Measurements from ENCODE around the gene ZNF70.

The ZNF70 gene

DNA sequence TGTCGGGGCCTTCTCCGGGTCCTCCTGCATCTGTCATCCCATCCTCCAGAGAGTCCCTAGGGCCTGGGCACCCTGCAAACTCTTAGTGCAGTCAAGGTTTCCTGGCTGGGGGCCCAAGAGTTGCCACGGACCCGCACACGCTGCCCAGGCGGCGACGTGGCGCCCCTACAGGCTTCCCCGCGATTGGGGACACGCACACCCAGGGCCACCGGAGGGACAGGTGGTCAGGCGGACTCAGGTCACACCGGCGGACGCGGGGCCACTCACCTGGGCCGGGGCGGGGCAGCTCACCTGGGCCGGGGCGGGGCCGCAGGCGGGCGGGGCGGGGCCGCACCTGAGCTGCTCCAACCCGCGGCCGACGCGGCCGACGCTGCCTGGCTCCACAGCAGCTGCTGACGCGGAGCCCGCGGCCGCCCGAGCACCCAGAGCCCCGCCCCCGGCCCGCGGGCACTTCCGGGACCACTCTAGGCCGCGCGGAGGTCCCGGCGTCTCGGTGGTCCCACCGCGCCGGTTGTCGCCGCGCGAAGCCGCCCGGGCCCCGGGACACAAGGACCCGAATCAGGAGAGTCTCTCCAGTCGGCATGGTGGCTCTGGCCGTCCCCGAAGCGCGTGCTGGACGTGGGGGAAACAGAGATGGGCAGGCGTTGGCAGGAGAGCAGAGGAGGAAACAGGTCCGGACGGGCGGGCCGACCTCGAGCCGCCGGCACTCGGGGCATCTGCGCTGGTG lies at the start of gene ZNF70:
Gene ZNF70 (minus strand): TSS at position 399 of the 727 bp plus-strand sequence. CDS start 5,972 bp downstream, outside the sequence.
- DNase-seq (ENCODE audit: low read depth) = peak; percentile 80

DNA sequence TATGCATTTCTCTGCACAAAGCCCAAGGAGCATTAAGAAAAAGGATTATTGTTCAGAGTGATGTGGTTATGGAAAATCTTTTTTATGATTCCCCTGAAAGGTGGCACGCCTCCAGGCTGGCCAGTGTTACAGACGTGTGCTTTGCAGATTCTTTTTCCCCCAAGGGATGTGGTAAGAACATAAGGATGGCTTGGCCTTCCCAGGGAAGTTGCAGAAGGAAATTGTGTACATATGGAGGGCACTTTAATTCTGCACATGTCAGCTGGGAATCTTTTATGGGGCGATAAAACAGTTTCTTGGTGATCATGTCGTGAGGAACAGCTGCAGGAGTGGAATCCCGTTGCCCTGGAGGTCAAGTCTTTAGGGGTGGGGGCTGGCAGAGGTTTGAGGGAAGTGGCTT lies 45.5 kb upstream of the ZNF70 start:
- DNase-seq (ENCODE audit: low read depth) = no peak

DNA sequence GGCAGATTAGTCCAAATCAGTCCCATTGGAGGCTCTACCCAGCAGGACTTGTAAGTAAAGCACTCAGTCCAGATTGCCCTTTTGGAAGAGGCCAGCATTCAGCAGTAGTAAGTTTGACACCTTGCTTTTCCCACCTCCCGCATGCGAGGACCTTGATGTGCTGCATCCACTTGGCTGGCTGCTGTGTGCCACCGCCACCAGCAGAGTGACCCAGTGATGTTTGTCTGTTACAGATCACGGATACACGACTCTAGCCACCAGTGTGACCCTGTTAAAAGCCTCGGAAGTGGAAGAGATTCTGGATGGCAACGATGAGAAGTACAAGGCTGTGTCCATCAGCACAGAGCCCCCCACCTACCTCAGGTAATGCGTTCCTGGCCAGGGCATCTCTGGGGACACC lies 42.4 kb upstream of the ZNF70 start:
- no peak for DNase-seq (ENCODE audit: low read depth)

DNA sequence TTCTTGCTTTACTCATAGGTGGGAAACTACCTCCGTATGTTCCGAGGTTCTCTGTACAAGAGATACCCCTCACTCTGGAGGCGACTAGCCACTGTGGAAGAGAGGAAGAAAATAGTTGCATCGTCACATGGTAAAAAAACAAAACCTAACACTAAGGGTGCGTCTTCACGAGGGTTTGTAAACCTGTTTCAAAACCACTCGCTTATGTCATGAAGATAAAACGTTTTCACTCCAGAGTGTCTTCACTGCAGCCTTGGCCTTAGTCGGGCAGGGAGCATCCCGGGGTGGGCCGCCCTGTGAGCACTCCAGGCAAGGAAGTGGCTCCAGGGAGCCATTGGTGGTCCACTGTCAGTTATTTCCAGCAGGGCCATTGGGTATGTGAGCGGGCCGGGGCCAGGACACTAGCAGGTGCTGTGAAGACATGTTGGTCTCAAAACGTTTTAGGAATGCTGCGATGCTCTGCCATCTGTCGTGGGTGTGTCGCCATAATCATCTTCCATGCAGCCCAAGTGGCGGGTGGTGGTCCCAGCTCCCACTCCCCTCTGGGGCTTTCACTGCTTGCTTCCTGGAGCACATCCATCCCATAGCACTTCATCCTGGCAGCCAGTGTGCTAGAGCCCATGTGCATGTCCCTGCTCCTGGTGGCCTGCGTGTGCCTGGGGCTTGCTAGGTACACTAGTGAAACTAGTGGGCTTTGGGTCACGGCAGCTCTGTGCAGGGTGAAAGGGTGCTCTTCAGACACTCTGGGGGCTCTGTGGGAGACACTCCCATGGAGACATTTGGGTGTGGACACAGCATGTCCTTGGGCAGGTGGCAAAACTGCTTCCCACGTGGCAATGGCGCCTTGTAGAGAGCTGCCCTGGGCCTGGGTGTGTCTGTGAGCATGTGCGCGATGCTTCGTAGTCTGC lies 41.1 kb upstream of the ZNF70 start:
- no peak for DNase-seq (ENCODE audit: low read depth)

DNA sequence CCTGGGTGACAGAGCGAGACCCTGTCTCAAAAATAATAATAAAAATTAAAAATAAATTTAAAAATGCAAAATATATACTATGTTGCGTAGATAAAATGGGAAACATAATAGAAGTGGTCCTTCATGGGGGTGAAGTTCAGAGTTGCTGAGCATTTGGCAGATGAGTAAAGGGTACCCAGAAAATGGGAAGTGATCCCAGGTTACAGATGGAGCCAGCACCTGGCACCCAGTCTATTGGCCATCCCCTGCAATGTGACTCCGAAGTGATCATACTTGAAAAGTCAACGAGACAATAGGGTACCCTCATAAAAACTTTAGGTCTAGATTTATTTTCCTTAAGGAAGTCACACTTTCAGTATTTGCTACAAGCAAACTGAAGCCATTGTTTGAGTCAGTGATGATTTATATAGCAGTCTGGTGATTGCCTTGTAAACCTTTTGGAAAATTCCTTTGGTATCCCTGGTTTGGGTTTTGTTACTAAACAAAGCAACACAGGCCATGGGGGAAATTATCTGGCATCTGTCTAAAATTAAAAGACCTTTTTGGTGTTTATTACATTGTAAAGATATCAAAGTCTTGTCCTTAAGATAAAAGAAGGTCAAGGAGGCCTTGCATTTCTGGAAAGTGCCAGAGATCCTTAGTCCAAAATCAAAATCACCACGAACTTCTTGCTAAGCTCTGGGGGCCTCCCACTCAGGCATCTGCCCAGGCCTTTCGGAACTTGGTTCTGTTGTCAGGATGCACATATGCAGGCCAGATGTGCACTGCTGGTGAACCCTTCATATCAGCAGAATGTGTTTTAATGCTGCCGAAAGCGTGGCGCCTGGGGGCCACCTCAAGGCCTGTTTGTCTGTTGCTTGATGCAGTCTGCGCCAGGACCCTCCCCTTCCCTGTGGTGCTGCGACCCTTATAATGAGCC lies 40.2 kb upstream of the ZNF70 start:
- no peak for DNase-seq (ENCODE audit: low read depth)

DNA sequence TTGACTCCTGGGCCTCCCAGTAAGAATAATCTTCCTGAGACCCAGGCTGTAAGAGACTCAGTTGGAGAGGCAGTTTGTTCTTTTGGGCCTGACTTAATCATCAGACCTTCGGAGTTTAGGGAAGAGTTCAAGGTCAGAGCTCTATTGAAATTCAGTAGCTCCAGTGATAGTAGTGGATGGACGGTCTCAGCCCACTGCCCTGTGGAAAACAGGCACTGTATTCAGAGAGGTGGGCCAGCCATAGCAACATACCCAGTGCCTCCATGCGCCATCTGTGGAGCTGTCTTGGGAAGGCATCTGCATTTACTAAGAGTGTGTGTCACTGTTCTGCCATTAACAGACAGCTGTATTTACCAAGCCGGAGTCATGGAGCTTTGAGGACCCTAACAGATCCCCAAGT lies 38.7 kb upstream of the ZNF70 start:
- no peak for DNase-seq (ENCODE audit: low read depth)

DNA sequence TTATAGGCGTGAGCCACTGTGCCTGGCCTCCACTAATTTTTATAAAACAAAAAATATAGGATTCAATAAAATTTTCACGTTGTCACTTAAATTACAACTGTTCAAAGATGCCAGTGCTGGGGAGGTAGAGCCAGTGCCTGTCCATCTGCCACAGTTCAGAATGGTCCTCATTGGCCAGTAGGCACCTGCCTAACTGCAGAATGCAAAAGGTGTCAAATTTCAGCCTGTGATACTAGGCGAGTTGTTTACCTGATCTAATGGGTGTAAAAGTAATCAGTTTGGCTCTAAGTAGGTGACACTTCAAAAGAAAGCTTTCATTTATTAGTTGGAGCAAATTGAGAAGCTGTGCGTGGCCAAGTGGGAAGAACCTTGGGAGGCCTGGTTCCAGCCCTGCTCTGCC lies 38.2 kb upstream of the ZNF70 start:
- no peak for DNase-seq (ENCODE audit: low read depth)

DNA sequence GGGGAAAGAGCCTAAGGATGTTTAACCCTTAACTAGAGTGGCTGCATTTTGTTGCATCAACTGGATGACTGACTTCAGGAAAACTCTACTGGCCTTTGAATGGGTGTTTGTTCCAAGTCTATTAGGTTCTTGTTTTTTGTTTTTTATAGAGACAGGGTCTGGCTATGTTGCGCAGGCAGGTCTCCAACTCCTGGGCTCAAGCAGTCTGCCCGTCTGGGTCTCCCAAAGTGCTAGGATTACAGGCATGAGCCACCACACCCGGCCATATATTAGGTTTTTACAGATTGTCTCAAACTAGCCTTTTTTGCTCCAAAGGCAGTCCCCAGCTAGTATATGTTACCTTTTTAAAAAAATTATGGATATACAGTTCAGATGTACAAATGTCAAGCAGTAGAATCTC lies 37.0 kb upstream of the ZNF70 start:
- DNase-seq (ENCODE audit: low read depth) = no peak

DNA sequence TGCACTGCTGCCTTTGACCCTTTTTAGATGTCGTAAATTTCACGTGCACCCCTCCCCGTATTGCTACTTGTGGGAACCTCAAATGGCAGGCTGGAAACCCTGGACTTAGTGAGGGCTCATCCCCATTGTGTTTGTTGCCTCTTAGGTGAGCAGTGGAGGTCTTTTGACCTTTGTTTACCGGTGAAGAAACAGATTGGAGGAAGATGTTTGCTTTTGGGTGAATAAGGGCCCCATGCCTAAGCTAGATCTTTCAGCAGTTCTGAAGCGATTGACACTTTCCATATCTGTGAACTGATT lies 36.6 kb upstream of the ZNF70 start:
- no peak for DNase-seq (ENCODE audit: low read depth)

DNA sequence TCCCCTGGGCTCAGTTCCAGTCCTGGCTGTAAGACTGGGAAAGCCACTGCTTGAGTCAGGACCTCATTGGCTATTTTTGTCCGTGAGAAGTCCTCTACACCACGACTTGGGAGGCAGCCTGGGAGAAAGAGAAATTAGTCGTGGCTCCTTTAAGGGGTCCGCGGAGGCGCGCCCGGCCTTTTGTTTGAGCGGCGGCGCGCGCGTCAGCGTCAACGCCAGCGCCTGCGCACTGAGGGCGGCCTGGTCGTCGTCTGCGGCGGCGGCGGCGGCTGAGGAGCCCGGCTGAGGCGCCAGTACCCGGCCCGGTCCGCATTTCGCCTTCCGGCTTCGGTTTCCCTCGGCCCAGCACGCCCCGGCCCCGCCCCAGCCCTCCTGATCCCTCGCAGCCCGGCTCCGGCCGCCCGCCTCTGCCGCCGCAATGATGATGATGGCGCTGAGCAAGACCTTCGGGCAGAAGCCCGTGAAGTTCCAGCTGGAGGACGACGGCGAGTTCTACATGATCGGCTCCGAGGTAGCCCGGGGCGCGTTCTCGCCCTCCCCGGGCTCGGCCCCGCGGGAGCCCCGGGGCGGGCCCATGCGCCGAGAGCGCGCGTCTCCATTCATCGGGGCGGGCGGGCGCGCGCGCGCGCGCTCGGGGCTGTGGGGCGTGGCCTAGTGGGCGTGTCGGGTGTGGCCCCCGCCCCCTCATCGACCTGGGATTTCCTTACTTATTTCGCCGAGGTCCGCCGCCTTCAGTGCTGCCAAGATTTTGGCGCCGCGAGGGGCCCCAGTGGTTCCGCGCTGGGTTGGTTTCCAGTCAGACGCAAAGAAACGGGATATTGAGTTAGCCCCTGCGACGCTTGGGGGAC lies 36.1 kb upstream of the ZNF70 start, which contains the start of gene SMARCB1:
Gene SMARCB1 (plus strand): TSS at position 215 of the 848 bp plus-strand sequence. CDS start 204 bp downstream, at position 419.
- DNase-seq (ENCODE audit: low read depth) = peak; percentile 82

DNA sequence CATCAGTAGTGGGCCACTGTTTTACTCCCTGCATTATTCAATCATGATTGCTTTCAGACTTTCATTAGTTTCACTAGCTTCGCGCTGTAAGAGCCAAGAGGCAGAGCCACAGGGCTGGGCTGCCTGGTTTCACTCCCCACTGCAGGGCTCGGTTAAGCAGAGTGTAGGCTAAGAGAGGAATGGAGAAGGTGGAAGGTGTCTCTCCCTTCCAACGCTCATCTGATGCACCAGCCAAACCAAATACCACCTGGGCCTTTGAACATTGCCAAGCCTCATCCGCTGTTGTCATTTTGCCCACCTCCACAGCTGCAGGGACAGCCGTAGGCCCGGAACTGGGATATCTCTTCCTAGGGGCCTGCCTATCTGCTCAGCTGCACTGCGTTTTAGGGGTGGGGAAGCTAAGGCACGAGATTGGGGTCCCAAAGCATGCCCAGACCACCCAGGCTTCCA lies 35.4 kb upstream of the ZNF70 start:
- DNase-seq (ENCODE audit: low read depth) = no peak

DNA sequence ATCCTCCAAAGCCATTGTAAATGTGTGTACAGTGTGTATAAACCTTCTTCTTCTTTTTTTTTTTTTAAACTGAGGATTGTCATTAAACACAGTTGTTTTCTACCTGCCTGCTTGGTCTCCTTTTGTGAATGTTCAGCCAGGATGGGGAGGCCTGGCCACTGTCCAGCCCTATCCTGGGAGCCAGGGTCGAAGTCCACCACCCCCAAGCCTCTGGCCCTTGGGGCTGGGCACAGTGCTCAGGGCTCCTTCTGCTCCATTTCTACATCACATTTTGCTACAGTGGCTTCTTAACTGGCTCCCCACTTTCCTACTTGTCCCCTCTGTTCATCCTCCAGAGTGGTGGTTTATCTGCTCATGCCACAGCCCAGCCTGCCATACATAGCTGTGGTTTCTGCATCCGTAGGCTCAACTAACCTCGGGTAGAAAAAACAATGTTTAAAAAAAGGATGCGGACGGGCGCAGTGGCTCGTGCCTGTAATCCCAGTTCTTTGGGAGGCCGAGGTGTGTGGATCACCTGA lies 33.4 kb upstream of the ZNF70 start:
- DNase-seq (ENCODE audit: low read depth) = no peak

DNA sequence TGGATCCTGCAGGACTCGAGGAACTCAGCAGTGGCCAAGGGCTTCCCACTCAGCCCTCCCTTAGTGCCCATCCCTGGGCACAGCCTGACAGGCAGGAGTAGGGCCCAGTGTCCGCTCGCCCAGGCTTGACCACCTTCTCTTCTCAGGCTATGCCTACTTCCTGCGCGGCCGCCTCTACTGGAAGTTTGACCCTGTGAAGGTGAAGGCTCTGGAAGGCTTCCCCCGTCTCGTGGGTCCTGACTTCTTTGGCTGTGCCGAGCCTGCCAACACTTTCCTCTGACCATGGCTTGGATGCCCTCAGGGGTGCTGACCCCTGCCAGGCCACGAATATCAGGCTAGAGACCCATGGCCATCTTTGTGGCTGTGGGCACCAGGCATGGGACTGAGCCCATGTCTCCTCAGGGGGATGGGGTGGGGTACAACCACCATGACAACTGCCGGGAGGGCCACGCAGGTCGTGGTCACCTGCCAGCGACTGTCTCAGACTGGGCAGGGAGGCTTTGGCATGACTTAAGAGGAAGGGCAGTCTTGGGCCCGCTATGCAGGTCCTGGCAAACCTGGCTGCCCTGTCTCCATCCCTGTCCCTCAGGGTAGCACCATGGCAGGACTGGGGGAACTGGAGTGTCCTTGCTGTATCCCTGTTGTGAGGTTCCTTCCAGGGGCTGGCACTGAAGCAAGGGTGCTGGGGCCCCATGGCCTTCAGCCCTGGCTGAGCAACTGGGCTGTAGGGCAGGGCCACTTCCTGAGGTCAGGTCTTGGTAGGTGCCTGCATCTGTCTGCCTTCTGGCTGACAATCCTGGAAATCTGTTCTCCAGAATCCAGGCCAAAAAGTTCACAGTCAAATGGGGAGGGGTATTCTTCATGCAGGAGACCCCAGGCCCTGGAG lies 32.6 kb upstream of the ZNF70 start:
- DNase-seq (ENCODE audit: low read depth) = no peak

DNA sequence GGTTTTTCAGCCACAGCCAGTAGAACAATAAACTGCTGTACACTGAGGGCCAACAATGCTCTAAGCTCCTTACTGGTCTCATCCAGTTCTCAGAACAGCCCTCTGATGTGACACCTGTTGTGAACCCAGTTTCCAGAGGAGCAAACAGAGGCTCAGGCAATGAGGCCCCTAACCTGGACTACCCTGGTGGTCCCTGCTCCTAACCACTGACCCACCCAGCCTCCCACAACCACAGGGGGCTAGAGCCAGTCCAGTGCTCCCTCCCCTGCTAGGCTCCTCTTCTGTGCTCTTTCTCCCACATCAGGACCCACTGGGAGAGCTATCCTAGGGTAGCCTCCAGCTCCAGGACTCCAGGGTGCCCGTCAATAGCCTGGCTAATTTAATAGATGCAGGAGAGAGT lies 31.8 kb upstream of the ZNF70 start:
- DNase-seq (ENCODE audit: low read depth) = no peak

DNA sequence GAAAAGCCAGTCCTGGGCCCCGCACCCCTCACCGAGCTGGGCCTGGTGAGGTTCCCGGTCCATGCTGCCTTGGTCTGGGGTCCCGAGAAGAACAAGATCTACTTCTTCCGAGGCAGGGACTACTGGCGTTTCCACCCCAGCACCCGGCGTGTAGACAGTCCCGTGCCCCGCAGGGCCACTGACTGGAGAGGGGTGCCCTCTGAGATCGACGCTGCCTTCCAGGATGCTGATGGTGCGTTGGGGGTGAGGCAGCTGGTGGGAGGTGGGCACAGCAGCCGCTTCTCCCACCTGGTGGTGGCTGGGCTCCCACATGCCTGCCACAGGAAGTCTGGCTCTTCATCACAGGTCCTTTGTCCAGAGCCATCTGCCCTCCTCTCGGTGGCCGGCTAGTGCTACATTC lies 31.3 kb upstream of the ZNF70 start:
- DNase-seq (ENCODE audit: low read depth) = no peak

DNA sequence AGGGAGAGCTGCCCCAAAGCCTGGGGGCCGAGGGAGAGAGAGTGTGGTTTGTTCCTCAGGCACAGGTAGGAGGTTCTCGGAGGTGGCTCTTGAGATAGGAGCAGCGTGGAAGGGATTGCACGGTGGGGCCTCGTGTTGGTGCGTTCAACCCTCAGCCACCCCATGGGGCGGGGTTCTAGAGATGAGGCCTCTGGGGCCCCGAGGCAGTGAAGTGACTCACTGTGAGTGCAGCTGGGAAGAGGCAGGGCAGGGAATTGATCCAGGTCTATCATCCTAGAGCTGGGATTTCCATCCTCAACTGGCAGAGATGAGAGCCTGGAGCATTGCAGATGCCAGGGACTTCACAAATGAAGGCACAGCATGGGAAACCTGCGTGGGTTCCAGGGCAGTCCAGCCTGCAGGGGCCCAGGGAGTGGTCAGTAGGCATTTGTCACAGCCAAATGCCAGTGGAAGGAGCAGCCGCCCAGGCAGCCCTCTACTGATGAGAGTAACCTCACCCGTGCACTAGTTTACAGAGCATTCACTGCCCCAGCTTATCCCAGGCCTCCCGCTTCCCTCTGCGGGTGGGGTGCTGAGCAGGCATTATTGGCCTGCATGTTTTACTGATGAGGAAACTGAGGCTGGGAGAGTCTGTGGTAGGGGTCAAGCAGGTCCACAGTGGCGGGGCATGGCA lies 30.7 kb upstream of the ZNF70 start:
- DNase-seq (ENCODE audit: low read depth) = no peak

DNA sequence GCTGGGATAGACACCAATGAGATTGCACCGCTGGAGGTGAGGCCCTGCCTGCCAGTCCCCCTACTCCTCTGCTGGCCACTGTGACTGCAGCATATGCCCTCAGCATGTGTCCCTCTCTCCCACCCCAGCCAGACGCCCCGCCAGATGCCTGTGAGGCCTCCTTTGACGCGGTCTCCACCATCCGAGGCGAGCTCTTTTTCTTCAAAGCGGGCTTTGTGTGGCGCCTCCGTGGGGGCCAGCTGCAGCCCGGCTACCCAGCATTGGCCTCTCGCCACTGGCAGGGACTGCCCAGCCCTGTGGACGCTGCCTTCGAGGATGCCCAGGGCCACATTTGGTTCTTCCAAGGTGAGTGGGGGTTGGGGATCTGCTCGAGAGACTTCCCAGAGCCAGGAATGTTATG lies 30.2 kb upstream of the ZNF70 start:
- no peak for DNase-seq (ENCODE audit: low read depth)

DNA sequence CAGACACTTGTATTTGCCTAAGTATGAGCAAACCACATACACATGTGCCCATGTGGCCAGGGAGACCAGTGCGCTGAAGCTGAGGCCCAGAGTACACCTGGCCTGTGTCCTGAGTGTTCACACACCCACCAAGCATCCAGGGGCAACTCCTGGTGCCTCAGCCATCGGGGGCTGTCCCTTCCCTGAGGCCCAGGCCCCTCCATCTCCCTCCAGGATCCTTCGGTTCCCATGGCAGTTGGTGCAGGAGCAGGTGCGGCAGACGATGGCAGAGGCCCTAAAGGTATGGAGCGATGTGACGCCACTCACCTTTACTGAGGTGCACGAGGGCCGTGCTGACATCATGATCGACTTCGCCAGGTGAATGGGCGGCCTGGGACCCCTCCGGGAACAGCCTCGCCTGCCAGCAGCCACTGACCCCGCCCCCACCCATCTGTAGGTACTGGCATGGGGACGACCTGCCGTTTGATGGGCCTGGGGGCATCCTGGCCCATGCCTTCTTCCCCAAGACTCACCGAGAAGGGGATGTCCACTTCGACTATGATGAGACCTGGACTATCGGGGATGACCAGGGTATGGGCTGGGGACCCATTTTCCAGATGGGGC lies 29.3 kb upstream of the ZNF70 start:
- DNase-seq (ENCODE audit: low read depth) = no peak

DNA sequence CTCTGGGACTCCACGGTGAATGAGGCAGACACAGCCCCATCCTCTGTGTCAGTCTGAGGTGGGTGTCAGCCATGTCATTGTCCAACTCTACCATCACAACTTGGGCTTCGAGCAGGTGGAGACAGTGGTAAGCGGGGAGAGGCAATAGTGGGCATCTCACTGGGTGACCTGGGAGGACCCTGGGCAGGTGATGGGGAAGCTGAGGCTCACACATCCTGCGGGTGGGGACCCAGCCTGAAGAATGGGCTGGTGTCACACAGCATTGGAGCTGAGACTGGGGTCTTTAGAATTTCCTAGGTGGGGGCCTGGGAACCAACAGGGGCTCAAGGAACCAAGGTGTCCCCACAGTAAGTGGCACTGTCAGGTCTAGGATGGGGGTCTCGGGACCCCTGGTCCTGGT lies 28.8 kb upstream of the ZNF70 start:
- no peak for DNase-seq (ENCODE audit: low read depth)

All from stimulated activated CD8-positive, alpha-beta memory T cell treated with anti-CD3 and anti-CD28 coated beads, Interleukin-12 subunit alpha, Interleukin-12 subunit beta, amount 100 ng/mL, for 4 hours (primary cell).